K562 treated with DMSO at 1 percent for 4 hours (cell line): ENCODE results near the gene SUMO4. TPM values are rescaled to one million over a fixed set of nuclear protein-coding genes. Genes with fewer than 3 reads are reported as not detected.

Source experiments
- total RNA-seq: library from RNA; unstranded; fragments of 300-600 nt; gene quantifications from 2 replicates; pipeline ENCODE4 v1.2.3, GENCODE V29; 2022; ENCODE audit not compliant: insufficient read depth

Gene SUMO4
- total RNA-seq, result not detected in 2 replicates

GRCh38 chr6:149400050-149400449 lies at the start of gene SUMO4:
SUMO4 (plus strand) TSS chr6:149400262; CDS start chr6:149400392, 130 bp downstream.

Other genes with a start within 250 kb of the SUMO4 start
- gene TAB2, start 82.5 kb upstream of the SUMO4 start, total RNA-seq, result 30.5 and 35.3 TPM in 2 replicates
- gene ZC3H12D, start 84.8 kb downstream of the SUMO4 start, total RNA-seq, result not detected in 2 replicates
- 9.3 and 10.4 TPM in 2 replicates for gene PPIL4, start 145.8 kb downstream of the SUMO4 start, total RNA-seq
- gene GINM1, start 166.1 kb downstream of the SUMO4 start, total RNA-seq, result 14.4 and 16.2 TPM in 2 replicates
- 21.9 and 28.2 TPM in 2 replicates for gene KATNA1, start 248.5 kb downstream of the SUMO4 start, total RNA-seq